Body of pancreas (tissue), 4 donors: Measurements from ENCODE around the gene TRPC4.

Experiments
- POLR2A ChIP-seq, 3 donors: fragments of 450-650 bp; IDR thresholded peaks; one replicate each; pipeline ENCODE4 v1.6.1; 2016; ENCODE audit warnings: antibody characterized with exemption in 3 of 3, mild to moderate bottlenecking in 2 of 3
- TF ChIP-seq, protein P1 (sequence below), 7 experiments: fragments of 450-650 bp in 4 of 7; fragments of 200-600 bp in 3 of 7; sonication (generic) in 3 of 7; IDR thresholded peaks; one replicate each; pipeline ENCODE4 v1.5.1; 2016 to 2019; ENCODE audit warnings: antibody characterized with exemption in 7 of 7

DNA sequence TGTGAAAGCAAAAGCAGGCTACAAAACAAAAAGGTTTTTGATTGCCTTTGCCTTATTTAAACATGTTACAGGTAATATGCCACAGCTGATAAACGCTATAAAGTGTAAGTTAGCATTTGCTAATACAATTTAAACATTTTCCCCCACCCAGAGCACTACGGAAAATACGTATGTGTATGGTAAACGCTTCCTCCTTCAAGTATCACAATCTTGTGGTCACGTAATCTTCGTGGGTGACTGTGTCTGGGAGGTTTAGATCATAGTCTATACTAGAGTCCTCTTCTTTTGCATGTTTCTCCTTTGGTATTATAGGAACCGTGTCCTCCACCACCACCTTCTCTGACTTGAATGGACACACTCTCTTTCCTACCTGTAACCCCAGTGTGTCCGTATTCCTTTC lies 232.9 kb downstream of the TRPC4 start:
- TF ChIP-seq, protein P1, sequence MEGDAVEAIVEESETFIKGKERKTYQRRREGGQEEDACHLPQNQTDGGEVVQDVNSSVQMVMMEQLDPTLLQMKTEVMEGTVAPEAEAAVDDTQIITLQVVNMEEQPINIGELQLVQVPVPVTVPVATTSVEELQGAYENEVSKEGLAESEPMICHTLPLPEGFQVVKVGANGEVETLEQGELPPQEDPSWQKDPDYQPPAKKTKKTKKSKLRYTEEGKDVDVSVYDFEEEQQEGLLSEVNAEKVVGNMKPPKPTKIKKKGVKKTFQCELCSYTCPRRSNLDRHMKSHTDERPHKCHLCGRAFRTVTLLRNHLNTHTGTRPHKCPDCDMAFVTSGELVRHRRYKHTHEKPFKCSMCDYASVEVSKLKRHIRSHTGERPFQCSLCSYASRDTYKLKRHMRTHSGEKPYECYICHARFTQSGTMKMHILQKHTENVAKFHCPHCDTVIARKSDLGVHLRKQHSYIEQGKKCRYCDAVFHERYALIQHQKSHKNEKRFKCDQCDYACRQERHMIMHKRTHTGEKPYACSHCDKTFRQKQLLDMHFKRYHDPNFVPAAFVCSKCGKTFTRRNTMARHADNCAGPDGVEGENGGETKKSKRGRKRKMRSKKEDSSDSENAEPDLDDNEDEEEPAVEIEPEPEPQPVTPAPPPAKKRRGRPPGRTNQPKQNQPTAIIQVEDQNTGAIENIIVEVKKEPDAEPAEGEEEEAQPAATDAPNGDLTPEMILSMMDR (IDR thresholded peaks at IDR 0.05), result no peak
- TF ChIP-seq POLR2A (IDR thresholded peaks at IDR 0.05), result no peak
